Activated CD4-positive, alpha-beta T cell treated with anti-CD3 and anti-CD28 coated beads, Interleukin-2, amount 50 U/mL, for 16 hours (primary cell): ENCODE data around the gene DOCK2.

ENCODE experiments used
- DNase-seq: peaks from one replicate; pipeline ENCODE4 v3.0.0-alpha.2; 2020

DOCK2 gene

GRCh38 chr5:170109059-170110031, 472.3 kb downstream of the DOCK2 start:
- no peak for DNase-seq

- DNase-seq: no peak
These were observed 473.5 kb downstream of the DOCK2 start for GRCh38 chr5:170110403-170111087.

- DNase-seq: no peak
These were observed 474.2 kb downstream of the DOCK2 start for GRCh38 chr5:170111088-170111785.

- no peak for DNase-seq
These were observed 475.9 kb downstream of the DOCK2 start for GRCh38 chr5:170112876-170113521.

GRCh38 chr5:170113522-170113900, 476.4 kb downstream of the DOCK2 start:
- no peak for DNase-seq

- DNase-seq: no peak
These were observed 477.2 kb downstream of the DOCK2 start for GRCh38 chr5:170114271-170114670.

GRCh38 chr5:170115925-170116324, 478.9 kb downstream of the DOCK2 start:
- DNase-seq: no peak

- DNase-seq: no peak
These were observed 480.7 kb downstream of the DOCK2 start for GRCh38 chr5:170117736-170118135.

GRCh38 chr5:170120576-170120975, 483.5 kb downstream of the DOCK2 start:
- DNase-seq: no peak

- no peak for DNase-seq
These were observed 484.2 kb downstream of the DOCK2 start for GRCh38 chr5:170121321-170121720.

- DNase-seq: no peak
These were observed 489.0 kb downstream of the DOCK2 start for GRCh38 chr5:170126061-170126460.

- no peak for DNase-seq
These were observed 489.6 kb downstream of the DOCK2 start for GRCh38 chr5:170126626-170127025.

GRCh38 chr5:170131235-170131634, 494.2 kb downstream of the DOCK2 start:
- DNase-seq: no peak

- DNase-seq: no peak
These were observed 495.3 kb downstream of the DOCK2 start for GRCh38 chr5:170132269-170132975.
